AG08395 (cell line): ENCODE results near the gene CFAP206.

Experiments used
- DNase-seq: peaks from one replicate; pipeline ENCODE4 v3.0.0; 2012; ENCODE audit warnings: mixed read lengths, low spot score

The CFAP206 gene, protein sequence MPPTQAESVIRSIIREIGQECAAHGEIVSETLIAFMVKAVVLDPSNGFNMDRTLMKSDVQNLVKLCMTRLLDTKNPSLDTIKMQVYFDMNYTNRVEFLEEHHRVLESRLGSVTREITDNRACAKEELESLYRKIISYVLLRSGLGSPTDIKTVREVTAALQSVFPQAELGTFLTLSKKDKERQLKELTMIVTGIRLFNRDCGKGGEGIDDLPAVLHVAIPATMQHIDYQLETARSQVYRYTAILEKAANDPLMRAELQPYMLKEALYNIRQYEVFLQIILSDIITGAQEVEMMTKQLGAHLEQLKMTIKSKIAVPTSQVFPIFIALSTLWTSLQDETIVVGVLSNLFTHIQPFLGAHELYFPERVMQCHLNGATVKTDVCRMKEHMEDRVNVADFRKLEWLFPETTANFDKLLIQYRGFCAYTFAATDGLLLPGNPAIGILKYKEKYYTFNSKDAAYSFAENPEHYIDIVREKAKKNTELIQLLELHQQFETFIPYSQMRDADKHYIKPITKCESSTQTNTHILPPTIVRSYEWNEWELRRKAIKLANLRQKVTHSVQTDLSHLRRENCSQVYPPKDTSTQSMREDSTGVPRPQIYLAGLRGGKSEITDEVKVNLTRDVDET

DNA sequence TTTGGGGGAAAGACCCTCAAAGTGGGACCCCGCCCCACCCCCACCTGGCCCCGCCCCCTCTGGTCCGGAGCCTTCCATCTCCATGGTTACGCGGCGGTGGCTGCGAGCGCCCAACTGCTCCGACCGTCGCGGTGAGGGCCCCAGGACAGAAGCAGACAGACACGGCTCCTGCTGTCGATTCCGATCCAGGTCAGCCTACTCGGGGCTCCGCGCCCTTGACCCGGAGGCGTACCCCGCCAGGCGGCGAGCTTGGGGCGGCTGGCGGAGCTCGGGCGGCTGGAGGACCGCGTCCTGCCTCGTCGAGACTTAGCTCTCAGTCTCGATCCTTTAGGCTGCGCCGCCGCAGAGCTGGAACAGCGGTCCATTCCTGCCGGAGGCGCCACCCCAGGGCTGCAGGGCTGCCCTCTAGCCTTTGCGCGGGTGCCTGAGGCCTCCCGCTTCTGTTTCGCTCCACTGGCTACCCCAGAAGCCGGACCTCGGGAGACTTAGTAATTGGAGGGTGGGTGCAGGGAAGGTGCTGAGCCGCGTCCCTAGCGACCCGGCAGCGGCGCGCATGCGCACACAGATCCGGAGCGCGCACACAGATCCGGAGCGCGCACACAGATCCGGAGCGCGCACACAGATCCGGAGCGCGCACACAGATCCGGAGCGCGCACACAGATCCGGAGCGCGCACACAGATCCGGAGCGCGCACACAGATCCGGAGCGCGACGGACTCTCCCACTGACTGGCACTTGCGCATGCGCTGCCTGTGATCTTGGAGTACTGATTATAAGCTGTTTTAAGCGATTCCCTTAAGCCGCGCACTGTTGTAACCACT, at the start of gene CFAP206:
Gene CFAP206, plus strand, starts transcription at position 72 of the 820 bp plus-strand sequence. CDS start 1,868 bp downstream, outside the sequence.
- DNase-seq, result peak; percentile 95

DNA sequence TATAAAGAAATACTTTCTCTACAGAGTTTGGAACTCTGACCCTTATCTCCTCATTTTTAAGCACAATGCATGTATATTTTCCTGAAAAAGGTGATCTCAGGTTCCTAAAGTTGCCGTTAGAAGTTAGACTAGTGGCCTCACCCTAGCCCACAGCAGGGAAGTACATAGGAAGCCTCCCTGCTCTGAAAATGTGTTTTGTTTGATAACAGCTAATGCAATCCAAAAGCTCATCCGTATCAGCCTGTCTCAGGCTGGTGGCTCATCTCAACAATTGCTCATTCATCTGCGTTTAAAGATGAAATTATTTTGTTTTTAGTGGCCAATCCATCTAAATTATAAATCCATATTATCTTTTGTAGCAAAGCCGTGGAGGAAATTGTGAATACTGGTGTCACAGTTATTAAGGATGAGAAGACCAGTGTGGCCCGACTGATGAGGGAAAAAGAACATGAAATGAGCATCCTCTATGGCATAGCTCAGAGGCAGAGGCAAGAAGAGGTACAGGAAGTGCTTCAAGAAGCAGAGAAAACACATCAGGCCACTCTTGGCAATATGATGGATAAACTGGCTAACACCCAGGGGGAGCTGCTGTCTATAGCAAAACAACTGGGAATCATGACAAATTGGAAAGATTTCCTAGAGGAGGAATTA, 43.0 kb upstream of the CFAP206 start:
- no peak for DNase-seq

DNA sequence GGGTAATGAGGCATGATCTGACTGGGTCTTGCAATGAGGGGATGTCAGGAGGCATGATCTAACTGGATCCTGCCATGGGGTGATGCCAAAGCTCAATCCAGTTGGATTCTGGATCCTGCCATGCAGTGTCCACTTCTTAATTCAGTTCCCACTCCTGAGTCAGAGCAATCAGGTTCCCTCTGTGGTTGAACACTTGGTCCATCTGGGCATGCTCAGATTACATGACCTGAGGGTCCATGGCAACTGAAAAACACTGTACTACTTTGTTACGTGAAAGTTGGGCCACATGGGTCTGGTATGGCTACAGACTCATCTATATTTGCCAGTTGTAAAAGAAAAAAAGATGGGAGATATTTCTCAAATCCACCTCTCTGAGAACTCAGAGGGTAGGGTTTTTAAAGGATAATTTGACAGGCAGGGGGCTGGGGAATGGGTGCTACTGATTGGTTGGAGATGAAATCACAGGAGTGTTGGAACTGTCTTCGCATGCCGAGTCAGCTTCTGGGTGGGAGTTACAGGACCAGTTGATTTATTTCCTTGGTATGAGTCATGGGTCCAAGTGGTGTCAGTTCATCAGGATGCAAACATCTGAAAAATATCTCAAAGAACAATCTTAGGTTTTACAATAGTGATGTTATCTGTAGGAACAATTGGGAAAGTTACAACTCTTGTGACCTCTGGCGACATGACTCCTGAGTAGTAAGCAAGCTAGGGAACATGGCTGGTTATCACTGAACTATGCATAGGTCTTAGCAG, 41.5 kb upstream of the CFAP206 start:
- no peak for DNase-seq

DNA sequence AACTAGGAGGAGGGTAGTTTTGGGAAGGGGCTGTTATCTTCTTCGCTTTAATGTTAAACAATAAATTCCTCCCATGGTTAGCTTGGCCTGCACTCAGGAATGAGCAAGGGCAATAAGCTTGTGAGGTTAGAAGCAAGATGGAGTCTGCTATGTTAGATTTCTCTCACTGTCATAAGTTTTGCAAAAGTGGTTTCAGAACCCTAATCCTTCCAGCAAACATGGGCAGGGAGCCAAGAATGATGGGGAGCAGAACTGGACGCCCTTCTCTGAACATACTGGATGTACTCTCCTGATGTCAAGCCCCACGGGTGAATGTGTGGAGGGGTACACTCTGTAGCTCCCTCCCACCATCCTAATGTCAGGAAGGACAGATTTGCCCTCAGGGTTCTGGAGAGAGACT, 40.9 kb upstream of the CFAP206 start:
- no peak for DNase-seq

DNA sequence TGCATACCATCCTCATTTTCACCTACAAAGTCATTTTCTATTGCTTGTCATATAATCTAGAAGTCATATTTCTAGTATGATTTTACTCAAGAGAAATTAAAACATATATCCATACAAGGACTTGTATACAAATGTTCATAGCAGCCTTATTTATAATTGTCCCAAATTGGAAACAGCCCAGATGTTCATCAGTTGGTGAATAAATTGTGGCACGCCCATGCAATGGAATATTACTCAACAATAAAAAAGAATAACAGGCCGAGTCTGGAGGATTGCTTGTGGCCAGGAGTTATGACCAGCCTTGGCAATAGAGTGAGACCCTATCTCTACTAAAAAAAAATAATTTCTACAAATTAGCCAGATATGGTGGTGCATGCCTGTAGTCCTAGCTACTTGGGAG, 34.4 kb upstream of the CFAP206 start:
- DNase-seq, result no peak

DNA sequence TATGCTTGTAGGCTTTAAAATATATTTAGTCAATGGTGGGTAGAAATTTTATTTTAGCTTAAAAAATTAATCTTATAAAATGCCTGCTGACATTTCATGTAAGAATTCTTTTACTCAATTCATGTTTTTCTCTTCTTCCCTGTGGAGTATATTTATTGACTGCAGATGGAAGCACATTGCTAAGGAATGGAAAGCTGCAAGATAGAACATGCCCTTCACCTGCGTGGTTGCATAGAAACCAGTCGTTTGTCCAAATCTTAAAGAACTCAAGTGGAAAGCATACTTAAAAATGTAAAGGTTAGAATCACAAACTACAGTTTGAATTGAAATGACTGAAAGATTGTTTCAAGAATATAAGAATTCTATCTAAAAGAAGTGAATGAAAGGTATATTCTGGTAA, 32.5 kb upstream of the CFAP206 start:
- DNase-seq, result no peak

DNA sequence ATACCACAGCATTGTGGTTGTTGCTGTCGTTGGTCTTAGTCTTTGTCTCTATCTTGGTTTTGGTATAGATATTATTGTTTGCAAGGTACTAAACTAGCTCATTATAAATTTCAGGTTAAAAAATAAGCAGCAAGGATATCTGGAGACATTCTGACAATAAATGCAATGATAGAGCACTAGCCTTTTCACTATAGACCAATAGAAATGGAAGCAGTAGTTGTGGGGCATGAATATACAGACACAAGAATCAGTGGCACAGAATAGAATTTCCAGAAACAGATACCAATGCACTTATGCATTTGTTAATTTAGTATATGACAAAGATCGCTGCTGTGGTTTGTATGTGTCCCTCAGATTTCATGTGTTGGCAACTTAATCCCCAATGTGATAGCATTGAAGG, 31.1 kb upstream of the CFAP206 start:
- no peak for DNase-seq

DNA sequence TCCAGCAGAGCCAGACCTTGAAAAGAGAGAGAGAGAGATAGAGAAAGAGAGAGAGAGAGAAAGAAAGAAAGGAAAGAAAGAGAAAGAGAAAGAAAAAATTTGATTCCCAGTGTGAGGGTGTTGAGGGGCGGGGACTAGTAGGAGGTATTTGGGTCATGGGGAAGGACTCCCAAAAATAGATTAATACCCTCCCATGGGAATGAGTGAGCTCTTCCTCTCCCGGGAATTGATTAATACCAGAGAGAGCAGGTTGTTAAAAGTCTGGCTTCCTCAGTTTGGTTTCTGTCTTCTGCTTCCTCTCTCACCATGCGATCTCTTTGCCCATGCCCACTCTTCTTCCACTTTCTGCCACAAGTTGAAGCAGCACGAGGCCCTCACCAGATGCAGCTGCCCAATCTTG, 28.8 kb upstream of the CFAP206 start:
- DNase-seq, result no peak

DNA sequence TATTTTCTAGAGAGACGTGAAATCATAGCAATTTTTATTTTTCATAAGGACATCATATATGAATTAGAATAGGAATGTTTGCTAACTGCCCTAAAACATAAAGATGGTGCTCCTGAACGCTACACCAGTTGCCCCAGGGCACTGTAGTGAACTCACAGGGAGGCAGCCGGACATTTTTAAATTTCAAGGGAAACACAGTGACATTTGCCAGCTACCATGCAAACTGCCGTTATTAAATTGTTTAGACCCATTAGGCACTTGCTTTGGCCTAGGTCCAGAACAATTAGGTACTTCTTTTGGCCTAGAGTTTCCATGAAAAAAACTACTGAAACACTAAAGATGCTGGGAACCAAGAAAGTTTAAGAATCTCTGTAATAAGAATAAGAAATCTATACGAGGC, 24.9 kb upstream of the CFAP206 start:
- DNase-seq, result no peak

DNA sequence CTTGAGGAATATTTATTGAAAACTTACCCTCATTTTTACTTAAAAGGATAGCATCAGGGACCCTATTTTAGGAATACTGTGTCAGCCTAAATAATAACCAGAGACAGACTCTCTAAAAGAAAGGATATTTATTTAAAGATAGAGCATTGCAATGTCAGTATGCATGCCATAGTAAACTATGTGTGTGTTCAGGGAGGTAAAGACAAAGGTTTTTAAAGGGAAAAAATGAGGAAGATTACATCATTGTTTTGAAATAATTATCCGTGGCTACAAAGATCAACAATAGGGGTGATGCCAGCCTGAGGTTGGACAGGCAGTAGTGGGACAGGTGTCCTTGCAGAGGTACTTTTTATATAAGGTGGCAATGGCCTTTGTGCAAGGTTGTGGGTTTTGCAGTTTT, 23.7 kb upstream of the CFAP206 start:
- no peak for DNase-seq

DNA sequence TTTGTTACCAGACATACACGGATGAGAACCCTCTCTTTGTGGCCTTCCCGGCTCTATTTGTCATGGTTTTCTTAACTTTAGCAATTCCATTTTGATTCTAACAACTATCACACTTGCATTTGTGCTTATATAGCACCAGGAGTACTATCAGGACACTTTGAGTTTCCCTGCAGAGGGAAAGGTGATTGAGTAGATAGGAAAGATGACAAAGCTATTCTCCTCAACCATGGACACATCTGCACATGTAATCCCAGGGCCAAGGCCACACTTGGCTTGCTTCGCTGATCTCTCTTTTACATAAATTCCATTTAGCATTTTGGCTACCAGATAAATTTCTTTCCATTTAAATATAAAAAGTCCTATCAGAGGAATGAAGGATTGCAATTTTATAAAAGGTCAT, 23.3 kb upstream of the CFAP206 start:
- DNase-seq, result no peak

DNA sequence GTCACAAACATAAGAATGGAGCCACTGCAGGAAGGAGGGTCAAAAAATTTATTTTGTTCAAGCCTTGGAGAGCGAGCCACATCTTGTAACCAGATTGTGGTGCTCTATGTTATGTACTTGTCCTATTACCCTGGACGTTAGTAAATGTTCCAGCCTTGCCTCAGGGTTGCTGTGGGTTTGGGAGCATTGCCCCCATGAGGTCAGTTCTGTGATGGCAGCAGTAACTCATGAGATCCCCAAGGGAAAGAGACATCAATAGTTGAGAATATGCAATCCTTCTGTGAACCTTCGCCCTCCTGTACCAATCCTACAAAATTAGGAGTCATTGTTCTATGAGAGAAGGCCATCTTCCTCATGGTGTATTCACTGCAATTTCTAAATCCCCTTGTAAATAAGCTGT, 16.4 kb upstream of the CFAP206 start:
- DNase-seq, result peak; percentile 38

DNA sequence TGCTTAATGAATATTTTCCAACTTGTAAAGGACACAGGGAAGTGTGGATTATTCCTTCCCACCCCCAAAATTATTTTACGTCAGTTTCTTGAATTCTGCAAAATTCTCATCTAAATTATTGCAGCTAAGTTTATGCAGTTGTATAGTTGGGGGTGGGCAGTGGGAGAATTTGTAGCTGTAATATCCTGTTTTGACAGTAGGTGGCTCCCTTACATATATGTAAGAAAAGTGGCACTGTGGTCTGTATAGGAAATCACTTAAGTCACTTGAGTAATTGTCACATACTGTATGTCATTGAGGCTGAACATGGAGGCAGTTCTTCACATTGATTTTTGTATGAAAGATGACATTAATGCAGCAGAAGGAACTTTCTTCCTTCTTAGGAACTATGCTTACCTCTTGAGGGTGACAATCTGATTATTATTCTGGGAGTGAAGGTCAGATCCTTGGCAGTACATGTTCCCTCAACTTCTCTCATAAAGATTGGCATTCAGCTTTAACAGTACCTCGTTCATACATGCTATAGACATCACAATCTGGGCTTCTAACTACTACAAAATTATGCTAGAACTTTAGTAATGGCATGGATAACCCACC, 14.6 kb upstream of the CFAP206 start:
- peak; percentile 53 for DNase-seq

DNA sequence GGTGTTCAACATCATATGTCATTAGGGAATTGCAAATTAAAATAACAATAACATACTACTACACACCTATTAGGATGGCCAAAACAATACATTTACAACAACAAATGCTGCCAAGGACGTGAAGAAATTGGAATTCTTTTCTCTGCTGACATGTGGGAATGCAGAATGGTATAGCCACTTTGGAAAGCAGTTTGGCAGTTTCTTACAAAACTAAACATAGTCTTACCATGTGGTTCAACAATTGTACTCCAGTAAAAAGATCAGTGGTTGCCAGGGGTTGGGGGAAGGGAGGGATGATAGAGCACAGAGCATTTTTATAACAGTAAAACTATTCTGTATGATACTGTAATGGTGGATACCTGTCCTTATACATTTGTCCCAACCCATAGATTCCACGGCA, 12.3 kb upstream of the CFAP206 start:
- DNase-seq, result no peak

DNA sequence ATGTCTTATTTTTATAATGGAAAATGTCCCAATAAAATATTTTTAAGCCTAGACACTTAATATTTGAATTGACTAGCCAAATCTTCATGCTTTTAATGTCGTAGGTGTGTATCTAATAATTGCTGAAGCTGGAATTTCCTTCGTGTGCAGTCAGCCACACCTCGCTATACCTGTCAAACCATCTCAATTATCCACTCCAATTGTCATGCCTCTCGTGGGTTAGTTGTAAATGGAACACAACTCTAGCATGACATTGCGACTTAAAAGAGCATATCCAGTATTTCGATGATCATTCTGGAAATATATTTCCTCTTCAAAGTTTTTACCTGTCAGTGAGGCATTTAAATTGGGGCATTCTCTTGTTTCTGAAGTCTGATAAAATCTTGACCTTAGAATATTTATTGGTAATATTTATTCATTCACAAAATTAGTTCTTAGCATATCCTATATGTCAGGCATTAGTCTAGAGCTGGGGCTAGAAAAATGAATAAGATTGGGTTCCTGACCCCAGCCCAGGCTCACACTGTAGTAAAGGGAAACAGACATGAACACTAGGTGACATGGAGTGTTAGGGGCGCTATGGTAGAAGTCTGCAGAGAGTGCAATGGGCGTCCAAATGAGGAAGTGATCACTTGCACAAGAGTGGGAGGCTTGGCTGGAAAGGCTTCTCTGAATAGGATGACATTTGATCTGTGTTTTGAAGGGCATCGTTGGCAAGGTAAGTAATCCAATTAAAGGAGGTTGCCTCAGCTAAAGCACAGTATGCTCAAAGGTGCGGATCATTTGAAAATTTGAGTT, 11.0 kb upstream of the CFAP206 start:
- no peak for DNase-seq

DNA sequence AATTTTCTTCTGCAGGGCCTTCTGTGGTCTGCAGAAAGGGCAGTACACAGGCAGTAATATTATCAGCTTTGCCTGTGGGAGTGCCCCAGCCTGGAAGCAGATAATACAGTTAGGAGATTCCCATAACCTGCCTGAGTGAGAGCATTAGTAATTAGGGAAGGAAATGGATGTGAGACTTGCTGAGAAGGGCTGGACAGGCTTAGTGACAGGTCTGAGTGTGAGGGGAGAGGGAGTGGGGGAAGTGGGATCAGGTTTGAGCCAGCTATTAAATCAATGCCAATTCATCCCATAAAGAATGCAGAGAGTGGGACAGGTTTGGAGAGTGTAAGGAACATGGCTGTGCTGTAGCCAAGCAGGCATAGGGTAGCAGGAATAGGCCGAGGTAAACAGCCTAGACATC, 10.1 kb upstream of the CFAP206 start:
- no peak for DNase-seq

DNA sequence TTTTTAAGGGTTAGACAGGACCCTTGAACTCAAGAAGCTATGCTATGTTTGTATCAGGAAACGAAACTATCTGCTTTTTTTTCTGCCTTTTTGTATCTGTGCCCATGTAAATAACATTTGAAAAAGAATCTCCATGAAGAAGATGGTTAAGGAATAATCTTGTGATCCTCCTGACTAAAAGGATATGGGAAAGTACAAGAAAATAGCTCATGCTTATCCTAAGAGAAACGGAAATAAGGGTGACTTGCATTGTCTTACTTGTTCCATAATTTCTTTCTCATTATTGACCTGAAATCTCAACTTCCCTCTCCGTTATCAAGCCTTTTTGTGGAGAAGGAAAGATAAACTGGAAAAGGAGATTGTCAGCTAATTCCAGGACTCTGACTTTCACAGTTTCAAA, 5.9 kb upstream of the CFAP206 start:
- no peak for DNase-seq

DNA sequence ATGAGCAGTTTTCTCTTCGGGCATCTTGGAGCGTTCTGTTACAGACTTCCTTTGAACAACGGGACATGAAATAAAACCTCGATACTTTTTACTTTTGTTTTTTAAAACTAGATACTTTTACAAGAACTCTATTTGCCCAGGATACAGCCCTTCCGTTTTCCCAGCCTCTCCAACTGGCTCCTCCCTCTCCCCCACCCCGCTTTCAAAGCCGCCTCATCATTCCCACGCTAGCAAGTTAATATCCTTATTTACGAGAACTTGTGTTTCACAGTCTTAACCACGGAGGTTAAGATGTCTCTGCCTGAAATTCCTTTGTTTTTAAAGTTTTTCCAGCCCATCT, 241 bp upstream of the CFAP206 start:
- no peak for DNase-seq

DNA sequence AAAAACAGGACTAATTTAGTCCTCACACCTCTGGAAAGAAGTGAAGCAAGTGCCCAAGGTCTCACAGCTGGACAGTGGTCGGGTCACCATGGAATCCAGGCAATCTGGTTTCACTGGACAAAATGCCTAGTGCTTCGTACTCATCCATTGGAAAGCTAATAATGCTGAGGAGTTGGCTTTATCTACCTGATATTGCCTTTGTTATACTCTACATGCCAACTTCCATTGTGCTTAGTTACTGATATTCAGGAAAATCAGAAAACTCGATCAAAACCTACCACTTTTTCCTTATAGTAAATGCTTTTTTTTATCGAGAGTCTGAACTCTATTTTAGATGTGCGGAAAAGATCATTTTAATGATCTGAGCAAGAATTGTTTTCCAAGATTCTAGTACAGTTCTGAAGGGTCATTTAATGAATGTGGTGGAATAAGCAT, 966 bp downstream of the CFAP206 start:
- DNase-seq, result no peak

DNA sequence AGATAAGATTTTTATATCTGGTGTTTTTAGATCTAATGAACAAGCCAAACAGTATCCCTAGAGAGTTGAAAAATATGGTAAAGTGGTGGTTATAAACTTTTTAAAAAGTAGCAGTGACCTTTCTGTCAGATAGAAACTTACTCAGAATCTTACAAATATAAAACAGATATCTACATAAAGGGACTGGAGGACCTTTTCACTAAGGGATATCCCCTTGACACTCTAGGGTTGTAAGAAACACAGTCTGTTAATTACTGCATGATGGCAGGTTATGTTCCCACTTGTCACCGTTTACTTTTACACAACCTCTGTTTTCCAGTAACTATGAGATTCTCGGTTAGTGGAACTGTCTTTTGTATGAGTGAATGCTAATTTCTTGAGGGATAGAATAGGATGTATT, 11.5 kb downstream of the CFAP206 start:
- no peak for DNase-seq

DNA sequence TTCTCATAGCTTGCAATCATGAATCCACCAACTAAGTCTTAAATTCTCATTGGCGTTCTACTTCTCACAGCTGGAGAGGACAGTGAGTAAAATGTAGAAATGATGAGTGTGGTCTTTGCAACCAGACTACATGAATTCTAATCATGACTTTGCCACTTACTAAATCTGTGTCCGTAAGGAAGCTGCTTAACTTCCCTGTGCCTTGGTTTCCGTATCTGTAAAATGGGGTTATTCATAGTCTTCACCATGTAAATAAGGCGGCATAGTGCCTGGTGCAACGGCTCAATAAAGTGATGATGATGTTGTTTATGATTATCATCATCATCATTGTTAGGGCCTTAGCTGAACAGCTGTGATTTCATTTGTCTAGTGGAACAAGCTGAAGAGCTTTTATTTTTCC, 12.6 kb downstream of the CFAP206 start:
- DNase-seq, result no peak
